Duodenal mucosa (tissue), 2 donors: ENCODE results near the gene SPTSSA.
"Not testable (repeated sequence)": the region's sequence is repeated elsewhere in the genome, so short reads cannot be mapped to it uniquely, and the experiment has no call there.

Experiments used
- H3K27ac ChIP-seq: one replicate; pipeline ENCODE4 v1.7.0; 2013; ENCODE audit warnings: low read depth, low read length
- H3K27me3 ChIP-seq, 2 donors: one replicate each; pipeline ENCODE4 v1.7.0; 2013; ENCODE audit warnings: low read length in 2 of 2, control low read depth in 1 of 2; ENCODE audit not compliant: insufficient read depth in 2 of 2, control insufficient read depth in 1 of 2
- H3K36me3 ChIP-seq, 2 donors: one replicate each; pipeline ENCODE4 v1.7.0; 2013; ENCODE audit warnings: low read length in 2 of 2, control low read depth in 1 of 2; ENCODE audit not compliant: insufficient read depth in 2 of 2, control insufficient read depth in 1 of 2
- H3K4me1 ChIP-seq, 2 donors: one replicate each; pipeline ENCODE4 v1.7.0; 2013; ENCODE audit warnings: low read length in 2 of 2, control low read depth in 1 of 2; ENCODE audit not compliant: insufficient read depth in 2 of 2, control insufficient read depth in 1 of 2
- H3K4me3 ChIP-seq, 2 donors: one replicate each; pipeline ENCODE4 v1.7.0; 2013; ENCODE audit warnings: low read length in 2 of 2, low read depth in 1 of 2
- H3K9ac ChIP-seq, 2 donors: one replicate each; pipeline ENCODE4 v1.7.0; 2013; ENCODE audit warnings: low read length in 2 of 2, low read depth in 1 of 2
- H3K9me3 ChIP-seq, 2 donors: one replicate each; pipeline ENCODE4 v1.7.0; 2013; ENCODE audit warnings: low read length in 2 of 2, control low read depth in 1 of 2; ENCODE audit not compliant: control insufficient read depth in 1 of 2

SPTSSA gene

GRCh38 chr14:34407951-34408350 is 54.1 kb downstream of the SPTSSA start:
- H3K4me3 ChIP-seq: no peak overlapping the region
- H3K9ac ChIP-seq: no peak overlapping the region
- H3K9me3 ChIP-seq: no peaks in the 10 kb centered on the region
- no peak overlapping the region for H3K27ac ChIP-seq
- H3K4me1 ChIP-seq: no peaks in the 10 kb centered on the region
- no peaks in the 10 kb centered on the region for H3K27me3 ChIP-seq
- H3K36me3 ChIP-seq: no peaks in the 10 kb centered on the region

GRCh38 chr14:34404416-34404815 is 57.6 kb downstream of the SPTSSA start:
- Histone ChIP-seq H3K9me3 (no peaks in the 10 kb centered on the region), H3K36me3 (no peaks in the 10 kb centered on the region), H3K4me1 (no peaks in the 10 kb centered on the region), H3K9ac (no peak overlapping the region), H3K27ac (no peak overlapping the region), H3K27me3 (no peaks in the 10 kb centered on the region), H3K4me3 (no peak overlapping the region)

GRCh38 chr14:34403646-34404045 is 58.4 kb downstream of the SPTSSA start:
- no peak overlapping the region for H3K4me3 ChIP-seq
- H3K27me3 ChIP-seq: no peaks in the 10 kb centered on the region
- no peaks in the 10 kb centered on the region for H3K36me3 ChIP-seq
- H3K9ac ChIP-seq: no peak overlapping the region
- H3K4me1 ChIP-seq: no peaks in the 10 kb centered on the region
- H3K9me3 ChIP-seq: no peaks in the 10 kb centered on the region
- H3K27ac ChIP-seq: no peak overlapping the region

GRCh38 chr14:34398024-34398423 is 64.0 kb downstream of the SPTSSA start:
- Histone ChIP-seq H3K9ac (no peak overlapping the region), H3K27ac (no peak overlapping the region), H3K4me1 (no peaks in the 10 kb centered on the region), H3K36me3 (no peaks in the 10 kb centered on the region), H3K9me3 (no peaks in the 10 kb centered on the region), H3K4me3 (no peak overlapping the region), H3K27me3 (no peaks in the 10 kb centered on the region)

GRCh38 chr14:34387974-34388516 is 74.0 kb downstream of the SPTSSA start:
- H3K27ac ChIP-seq: no peak overlapping the region
- H3K9ac ChIP-seq: no peak overlapping the region
- H3K27me3 ChIP-seq: no peaks in the 10 kb centered on the region

GRCh38 chr14:34386865-34387485 is 75.1 kb downstream of the SPTSSA start:
- Histone ChIP-seq H3K4me3 (no peak overlapping the region), H3K36me3 (no peaks in the 10 kb centered on the region), H3K9ac (no peak overlapping the region), H3K27ac (no peak overlapping the region), H3K27me3 (no peaks in the 10 kb centered on the region), H3K4me1 (no peaks in the 10 kb centered on the region), H3K9me3 (peaks cover 0 to 3% of the 10 kb centered on the region in 2 donors)

More at GRCh38 chr14:34387974-34388516, 74.0 kb downstream of the SPTSSA start:
- H3K36me3 ChIP-seq: no peaks in the 10 kb centered on the region
- no peaks in the 10 kb centered on the region for H3K4me1 ChIP-seq
- H3K4me3 ChIP-seq: no peak overlapping the region
- H3K9me3 ChIP-seq: peaks cover 0 to 3% of the 10 kb centered on the region in 2 donors

- H3K27ac ChIP-seq, H3K36me3 ChIP-seq, H3K9ac ChIP-seq, H3K27me3 ChIP-seq, H3K9me3 ChIP-seq, H3K4me3 ChIP-seq, H3K4me1 ChIP-seq: not testable (repeated sequence)
Measured at GRCh38 chr14:34385881-34386280, 76.2 kb downstream of the SPTSSA start.

- Histone ChIP-seq H3K4me3 (no peak overlapping the region), H3K36me3 (no peaks in the 10 kb centered on the region), H3K9ac (no peak overlapping the region), H3K9me3 (no peaks in the 10 kb centered on the region), H3K4me1 (peaks cover 0 to 12% of the 10 kb centered on the region in 2 donors), H3K27ac (no peak overlapping the region), H3K27me3 (no peaks in the 10 kb centered on the region)
Measured at GRCh38 chr14:34383839-34384238, 78.2 kb downstream of the SPTSSA start.
